ENCODE results near the gene NIP7.

NIP7 gene

DNA sequence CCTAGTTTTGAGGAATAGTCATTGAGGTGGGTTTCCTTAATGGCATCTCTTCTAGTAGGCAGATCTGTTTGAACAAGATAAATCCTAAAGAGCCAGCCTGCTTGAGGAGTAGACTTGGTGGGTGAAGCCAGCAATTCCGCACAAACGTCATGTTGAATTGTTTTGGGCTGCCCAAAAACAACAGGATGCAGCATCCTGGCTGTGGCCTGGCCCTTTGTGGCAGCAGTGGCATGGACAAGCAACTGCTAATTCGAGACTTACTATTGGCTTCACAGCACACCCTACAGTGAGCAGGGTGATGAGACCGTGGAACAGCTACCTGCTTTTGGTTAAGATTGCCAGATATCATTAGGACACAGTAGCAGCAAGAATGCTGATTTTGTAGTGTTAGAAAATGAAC is 37.7 kb upstream of the NIP7 start:
- TF ChIP-seq, protein P1, sequence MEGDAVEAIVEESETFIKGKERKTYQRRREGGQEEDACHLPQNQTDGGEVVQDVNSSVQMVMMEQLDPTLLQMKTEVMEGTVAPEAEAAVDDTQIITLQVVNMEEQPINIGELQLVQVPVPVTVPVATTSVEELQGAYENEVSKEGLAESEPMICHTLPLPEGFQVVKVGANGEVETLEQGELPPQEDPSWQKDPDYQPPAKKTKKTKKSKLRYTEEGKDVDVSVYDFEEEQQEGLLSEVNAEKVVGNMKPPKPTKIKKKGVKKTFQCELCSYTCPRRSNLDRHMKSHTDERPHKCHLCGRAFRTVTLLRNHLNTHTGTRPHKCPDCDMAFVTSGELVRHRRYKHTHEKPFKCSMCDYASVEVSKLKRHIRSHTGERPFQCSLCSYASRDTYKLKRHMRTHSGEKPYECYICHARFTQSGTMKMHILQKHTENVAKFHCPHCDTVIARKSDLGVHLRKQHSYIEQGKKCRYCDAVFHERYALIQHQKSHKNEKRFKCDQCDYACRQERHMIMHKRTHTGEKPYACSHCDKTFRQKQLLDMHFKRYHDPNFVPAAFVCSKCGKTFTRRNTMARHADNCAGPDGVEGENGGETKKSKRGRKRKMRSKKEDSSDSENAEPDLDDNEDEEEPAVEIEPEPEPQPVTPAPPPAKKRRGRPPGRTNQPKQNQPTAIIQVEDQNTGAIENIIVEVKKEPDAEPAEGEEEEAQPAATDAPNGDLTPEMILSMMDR (IDR thresholded peaks at IDR 0.05; ENCODE audit: extremely low read depth, insufficient read depth, missing control alignments): no peak
- DNase-seq (ENCODE audit: low spot score): no peak
- in situ Hi-C loops (cut with MboI; ENCODE audit: low pct_unique_long_range_greater_than_20kb, low sequenced_read_pairs, unreplicated experiment): no loop called here

DNA sequence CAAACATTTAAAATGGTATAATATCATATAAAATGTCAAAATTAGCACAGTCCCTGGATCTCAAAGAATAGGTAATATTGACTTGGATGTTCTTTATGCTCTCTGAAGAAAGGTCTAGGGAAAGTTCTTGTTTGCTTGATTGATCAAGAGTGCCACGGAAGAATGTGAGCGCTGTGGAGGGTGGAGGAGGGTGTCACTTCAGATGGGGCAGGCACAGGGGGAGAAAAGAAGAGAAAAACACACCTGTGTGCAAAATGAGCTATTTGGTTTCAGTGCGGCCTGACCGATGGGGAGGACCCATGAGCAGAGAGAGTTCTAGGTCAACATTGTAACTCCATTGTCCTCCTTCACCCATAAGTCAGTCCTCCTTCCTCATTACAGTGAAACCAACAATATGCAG is 37.3 kb upstream of the NIP7 start:
- no peak for DNase-seq (ENCODE audit: low spot score)
- TF ChIP-seq, protein P1 (IDR thresholded peaks at IDR 0.05; ENCODE audit: extremely low read depth, insufficient read depth, missing control alignments): no peak
- in situ Hi-C loops (cut with MboI; ENCODE audit: low pct_unique_long_range_greater_than_20kb, low sequenced_read_pairs, unreplicated experiment): no loop called here

DNA sequence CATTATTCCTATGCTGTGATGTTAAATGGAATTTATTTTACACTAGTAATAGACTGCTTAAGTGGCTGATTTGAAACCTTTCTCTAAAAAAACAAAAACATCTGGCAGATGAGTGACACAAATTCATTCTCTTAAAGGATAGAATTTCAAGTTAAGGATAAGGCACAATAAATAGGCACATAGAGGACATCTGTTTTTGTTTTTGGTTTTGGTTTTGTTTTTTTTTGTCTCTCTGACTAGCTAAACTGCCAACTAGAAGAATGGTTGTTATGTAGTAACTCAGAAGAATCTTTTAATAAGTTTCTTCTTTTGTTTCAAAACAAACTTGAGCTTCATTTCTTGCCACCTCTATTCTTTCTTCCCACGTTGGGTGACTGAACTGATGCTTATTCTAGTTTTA is 33.5 kb upstream of the NIP7 start:
- TF ChIP-seq, protein P1 (IDR thresholded peaks at IDR 0.05; ENCODE audit: extremely low read depth, insufficient read depth, missing control alignments): no peak
- in situ Hi-C loops (cut with MboI; ENCODE audit: low pct_unique_long_range_greater_than_20kb, low sequenced_read_pairs, unreplicated experiment): no loop called here
- DNase-seq (ENCODE audit: low spot score): no peak

DNA sequence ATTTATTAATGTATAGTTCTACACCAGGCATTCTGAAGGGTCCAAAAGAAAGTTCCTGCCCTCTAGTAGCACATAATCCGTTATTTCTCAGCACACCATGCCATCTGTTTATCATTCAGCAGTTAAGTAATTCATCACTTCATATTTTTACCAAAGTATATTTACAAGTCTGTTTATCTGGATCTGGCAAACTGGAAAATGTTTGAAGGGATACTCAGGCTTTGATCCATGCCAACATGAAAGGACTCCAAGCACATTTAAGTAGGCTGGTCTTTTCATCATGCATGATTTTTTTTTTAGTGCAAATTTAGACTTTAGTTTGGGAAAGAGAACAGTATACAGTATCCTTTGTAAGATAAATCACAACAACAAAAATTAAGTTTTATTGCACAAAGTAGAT is 32.5 kb upstream of the NIP7 start:
- no peak for DNase-seq (ENCODE audit: low spot score)
- TF ChIP-seq, protein P1 (IDR thresholded peaks at IDR 0.05; ENCODE audit: extremely low read depth, insufficient read depth, missing control alignments): no peak
- in situ Hi-C loops (cut with MboI; ENCODE audit: low pct_unique_long_range_greater_than_20kb, low sequenced_read_pairs, unreplicated experiment): no loop called here

DNA sequence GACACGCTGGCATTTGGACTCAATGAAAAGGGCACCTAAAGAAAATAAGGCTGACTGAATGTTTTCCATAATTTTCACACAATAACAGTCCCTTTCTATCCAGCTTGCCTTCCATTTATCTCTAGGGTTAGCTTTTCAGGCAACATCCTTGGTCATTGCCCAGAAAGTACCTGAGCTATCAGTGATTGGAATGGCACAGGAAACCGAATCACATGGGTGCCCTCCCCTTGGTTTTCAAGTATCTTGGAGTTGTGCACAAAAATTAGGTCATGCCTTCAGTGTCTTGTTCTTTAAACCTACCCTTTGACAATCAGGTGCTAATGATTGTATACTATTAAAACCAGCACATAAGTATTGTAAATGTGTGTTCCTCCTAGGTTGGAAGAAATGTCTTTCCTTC is 31.7 kb upstream of the NIP7 start:
- in situ Hi-C loops (cut with MboI; ENCODE audit: low pct_unique_long_range_greater_than_20kb, low sequenced_read_pairs, unreplicated experiment): no loop called here
- TF ChIP-seq, protein P1 (IDR thresholded peaks at IDR 0.05; ENCODE audit: extremely low read depth, insufficient read depth, missing control alignments): no peak
- no peak for DNase-seq (ENCODE audit: low spot score)

DNA sequence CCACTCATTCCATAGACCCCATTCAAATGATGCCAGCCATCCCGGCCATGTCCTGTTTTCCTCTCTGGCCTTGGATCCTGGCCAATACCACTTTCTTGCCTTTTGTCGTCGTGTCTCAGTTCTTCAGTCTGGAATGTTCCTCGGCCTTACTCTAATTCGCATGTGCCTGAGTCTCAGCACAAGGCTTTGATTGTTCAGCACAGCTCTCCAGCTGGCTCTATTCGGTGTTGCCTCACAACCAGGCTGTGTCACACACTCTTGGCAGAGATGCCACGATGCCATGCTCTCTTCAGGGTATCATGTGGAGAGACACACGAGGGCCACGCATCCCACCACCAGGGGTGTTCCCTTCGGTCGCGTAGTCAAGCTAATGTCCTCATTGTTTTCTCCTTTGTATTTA is 30.3 kb upstream of the NIP7 start:
- in situ Hi-C loops (cut with MboI; ENCODE audit: low pct_unique_long_range_greater_than_20kb, low sequenced_read_pairs, unreplicated experiment): no loop called here
- no peak for DNase-seq (ENCODE audit: low spot score)
- TF ChIP-seq, protein P1 (IDR thresholded peaks at IDR 0.05; ENCODE audit: extremely low read depth, insufficient read depth, missing control alignments): no peak

Data from GM13977 (cell line).